ENCODE measurements around the gene MARVELD3. TPM values are rescaled to one million over a fixed set of nuclear protein-coding genes. Genes with fewer than 3 reads are reported as not detected.

MARVELD3 gene
- total and polyA plus RNA-seq, 2 of the 8 experiments (the other 6 are each of a cell fraction or from before 2014, with no cell fraction given) = 18.0 to 34.8 TPM

DNA sequence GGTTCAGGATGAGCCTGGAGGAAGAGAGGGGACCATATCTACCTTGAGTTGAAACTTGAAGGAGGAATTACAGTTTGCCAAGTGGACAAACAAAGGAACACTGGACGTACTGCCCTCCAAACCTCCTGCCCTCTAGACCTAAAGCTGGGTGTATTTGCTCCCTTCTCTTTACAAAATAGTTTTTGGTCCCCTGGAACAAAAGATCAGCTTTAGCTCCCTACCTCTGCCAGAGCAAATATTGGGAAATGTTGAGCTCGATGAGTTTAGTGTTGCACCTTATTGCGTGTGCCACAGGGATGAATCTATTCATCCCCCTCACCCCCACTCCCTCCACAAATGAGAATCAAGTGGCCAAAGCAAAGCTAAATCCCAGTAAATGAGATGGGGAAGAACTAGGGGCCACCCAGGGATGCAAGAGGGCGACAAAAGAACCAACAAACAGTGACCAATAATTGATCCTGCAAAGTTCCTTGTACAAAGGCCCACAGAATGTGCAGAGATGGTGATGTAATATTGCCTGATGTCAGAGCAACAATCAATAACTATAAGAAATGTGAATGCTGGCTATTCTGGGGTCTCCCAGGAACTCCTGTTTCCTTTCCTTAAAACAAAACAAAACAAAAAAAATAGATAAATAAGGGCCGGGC, 31.9 kb upstream of the MARVELD3 start:
- 90% methylated on average over 5 of the region's 5 CpGs; no CpG with 5 or more reads in 1 of the 2 experiments for WGBS, 2 experiments (ENCODE audit: extremely low coverage in 1 of 2, insufficient coverage in 1 of 2, insufficient read length in 1 of 2, insufficient replicate concordance in 2 of 2, low coverage in 1 of 2, low lambda C conversion rate in 2 of 2, missing lambda C conversion rate in 1 of 2)
- Histone ChIP-seq H3K18ac (ENCODE audit: extremely low read depth, low read length) (no peak overlapping the region), H3K9ac (replicated peaks in 1 of 4; ENCODE audit: extremely low read depth in 1 of 4, low read depth in 3 of 4, low read length in 3 of 4) (no peak overlapping the region), H2AFZ (ENCODE audit: low read length) (peak overlapping the region; percentile 82), H2BK5ac (ENCODE audit: low read depth, low read length) (no peak overlapping the region), H2AK5ac (ENCODE audit: low read depth, low read length) (no peak overlapping the region), H3K56ac (replicated peaks; ENCODE audit: insufficient read length, low read depth, low read length) (no peak overlapping the region), H3K36me3 (ENCODE audit: control insufficient read depth in 2 of 4, insufficient read depth in 4 of 4, low read length in 3 of 4) (no peaks in the 10 kb centered on the region), H4K5ac (ENCODE audit: insufficient read length, low read depth, low read length) (no peak overlapping the region), H4K8ac (ENCODE audit: extremely low read depth, insufficient read depth, low read length) (no peak overlapping the region), H3K27ac (ENCODE audit: low read depth, low read length) (no peak overlapping the region), H4K91ac (replicated peaks; ENCODE audit: insufficient read length, low read length) (no peak overlapping the region), H3K4ac (replicated peaks; ENCODE audit: insufficient read length, low read depth, low read length) (no peak overlapping the region), H3K4me3 (ENCODE audit: extremely low read depth in 1 of 4, insufficient read depth in 2 of 4, low read depth in 3 of 4, low read length in 4 of 4) (no peak overlapping the region), H3K4me2 (ENCODE audit: insufficient read depth in 1 of 2, low read depth in 2 of 2, low read length in 2 of 2) (no peak overlapping the region), H2BK20ac (ENCODE audit: low read length) (no peak overlapping the region), H2BK12ac (ENCODE audit: low read depth, low read length) (no peak overlapping the region), H2BK120ac (replicated peaks; ENCODE audit: low read depth, low read length) (no peak overlapping the region), H3K27me3 (replicated peaks in 1 of 4; ENCODE audit: control insufficient read depth in 3 of 4, extremely low read depth in 1 of 4, insufficient read depth in 3 of 4, low read length in 3 of 4) (no peaks in the 10 kb centered on the region; a peak in 1 of 7 replicates), H3K4me1 (replicated peaks in 1 of 4; ENCODE audit: control insufficient read depth in 3 of 4, insufficient read depth in 4 of 4, low read length in 3 of 4) (no peaks in the 10 kb centered on the region), H3K14ac (ENCODE audit: insufficient read length) (no peak overlapping the region), H3K79me2 (ENCODE audit: control insufficient read depth in 1 of 2, insufficient read depth in 2 of 2, low read length in 2 of 2) (no peaks in the 10 kb centered on the region), H3K9me3 (ENCODE audit: insufficient read depth in 2 of 2, low read depth in 1 of 2, low read length in 1 of 2) (no peaks in the 10 kb centered on the region; a peak in 1 of 4 replicates), H4K20me1 (replicated peaks in 1 of 2; ENCODE audit: control insufficient read depth in 1 of 2, insufficient read depth in 2 of 2, low read length in 2 of 2) (no peaks in the 10 kb centered on the region), H3K23ac (ENCODE audit: insufficient read length) (no peak overlapping the region), H3K79me1 (ENCODE audit: low read depth, low read length) (no peaks in the 10 kb centered on the region), H3K23me2 (ENCODE audit: low read depth, low read length) (peaks cover 2% of the 10 kb centered on the region; the same call in 1 of the 2 replicates), H2BK15ac (ENCODE audit: low read length) (0 out of 2 replicates have a peak overlapping the region, but pooled peaks have one; percentile 32)
- no peak for DNase-seq (ENCODE audit: low read depth in 1 of 2, low spot score in 2 of 2)
- ChIA-PET POLR2A (ENCODE audit: partially characterized antibody) (no interaction called here), CTCF (ENCODE audit: partially characterized antibody) (interaction anchor here (0.7 to 1.2 kb wide), 3 partner anchors 13 to 384 kb away, joined by 3 read pairs; no protein-coding TSS in a partner anchor)
- FAIRE-seq = no peak
- TF ChIP-seq CHD1 (IDR thresholded peaks at IDR 0.05; ENCODE audit: low read depth, low read length) (no peak), CHD2 (IDR thresholded peaks at IDR 0.05; ENCODE audit: low read length) (no peak), BACH1 (IDR thresholded peaks at IDR 0.05; ENCODE audit: low read length) (no peak), SRF (IDR thresholded peaks at IDR 0.05; ENCODE audit: low read depth, low read length) (no peak), SUZ12 (IDR thresholded peaks at IDR 0.05; ENCODE audit: low read length) (no peak), RBBP5 (IDR thresholded peaks at IDR 0.05; ENCODE audit: borderline replicate concordance, low read depth, low read length) (no peak), CREB1 (IDR thresholded peaks at IDR 0.05) (no peak), CBX5 (IDR thresholded peaks at IDR 0.05; ENCODE audit: low read depth, low read length) (no peak), SIRT6 (IDR thresholded peaks at IDR 0.05; ENCODE audit: low read length) (no peak), JUN (IDR thresholded peaks at IDR 0.05; ENCODE audit: low read depth, low read length) (no peak), GTF2F1 (IDR thresholded peaks at IDR 0.05; ENCODE audit: borderline replicate concordance, low read depth, low read length) (no peak), RAD21 (IDR thresholded peaks at IDR 0.05 in 1 of 2, conservative IDR thresholded peaks at IDR 0.05 in 1 of 2; ENCODE audit: low read depth in 2 of 2, low read length in 2 of 2) (no peak)
- TF ChIP-seq, protein P1, sequence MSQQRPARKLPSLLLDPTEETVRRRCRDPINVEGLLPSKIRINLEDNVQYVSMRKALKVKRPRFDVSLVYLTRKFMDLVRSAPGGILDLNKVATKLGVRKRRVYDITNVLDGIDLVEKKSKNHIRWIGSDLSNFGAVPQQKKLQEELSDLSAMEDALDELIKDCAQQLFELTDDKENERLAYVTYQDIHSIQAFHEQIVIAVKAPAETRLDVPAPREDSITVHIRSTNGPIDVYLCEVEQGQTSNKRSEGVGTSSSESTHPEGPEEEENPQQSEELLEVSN (IDR thresholded peaks at IDR 0.05) = no peak

Data from H1 (cell line).